CD4-positive, alpha-beta T cell treated with Interleukin-17A for 1 hour (primary cell): ENCODE data around the gene TNC.

ENCODE experiments used
- DNase-seq: peaks from one replicate; pipeline ENCODE4 v3.0.0-alpha.2; 2020

TNC gene

GRCh38 chr9:115043632-115044031, 74.3 kb downstream of the TNC start:
- DNase-seq: no peak

DNA sequence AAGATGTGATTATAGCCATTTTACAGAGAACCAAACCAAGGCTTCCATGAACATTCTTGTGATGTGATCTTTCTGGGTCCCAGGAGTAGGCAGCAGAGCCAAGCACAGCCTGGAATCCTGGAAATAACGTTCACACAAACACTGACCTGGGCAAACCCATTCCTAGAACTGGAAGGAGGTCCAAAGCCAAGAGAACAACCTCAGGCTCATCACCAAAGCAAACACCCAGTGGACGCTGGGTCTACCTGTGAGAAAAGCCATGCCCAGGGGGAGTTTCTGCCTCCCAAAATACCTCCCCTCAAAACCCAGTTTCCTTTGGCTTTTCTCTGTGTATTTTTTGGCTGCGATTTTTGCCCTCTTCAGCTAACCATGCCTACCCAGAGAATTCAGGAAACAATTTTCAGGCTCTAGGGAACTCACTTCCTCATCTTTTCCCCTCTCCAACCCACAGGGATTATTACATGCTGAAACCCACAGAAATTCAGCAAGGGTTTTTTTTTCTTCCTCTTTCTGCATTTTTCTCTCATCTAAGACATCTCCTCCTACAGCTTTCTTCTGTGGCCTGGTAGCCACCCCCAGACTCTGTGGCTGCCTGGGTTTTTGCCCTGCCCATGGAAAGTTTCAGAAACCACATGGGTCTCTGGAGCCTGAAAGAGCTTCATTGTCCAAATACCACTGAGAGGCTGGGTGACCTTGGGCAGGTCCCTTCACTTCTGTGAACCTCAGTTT, 75.0 kb downstream of the TNC start:
- no peak for DNase-seq

DNA sequence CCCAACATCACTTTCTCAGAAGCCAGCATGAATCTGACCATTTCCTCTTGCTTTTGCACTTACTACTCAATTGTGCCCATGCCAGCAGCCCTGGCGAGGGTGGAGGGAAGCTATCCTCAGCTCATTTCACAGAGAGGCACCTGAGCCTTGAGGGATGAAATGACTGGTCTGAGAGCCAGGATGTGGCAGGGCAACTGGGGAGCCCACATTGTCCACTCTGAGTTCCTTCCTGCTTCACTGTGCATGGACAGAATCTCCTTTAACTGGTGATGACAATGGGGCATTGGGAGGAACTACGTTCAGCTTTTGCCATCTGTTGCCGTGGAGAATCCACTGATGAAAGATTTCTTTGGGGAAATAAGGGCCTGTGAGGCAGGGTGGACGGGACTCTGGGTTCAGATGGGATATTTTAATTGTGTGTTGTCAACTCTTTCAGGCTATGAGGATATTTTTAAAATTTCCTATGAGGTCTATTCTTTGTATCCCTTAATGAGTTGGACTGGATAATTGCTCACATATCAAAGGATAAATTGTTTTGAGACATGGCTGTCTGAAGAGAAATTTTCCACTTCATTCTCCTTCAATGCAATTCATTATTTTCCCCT, 78.3 kb downstream of the TNC start:
- DNase-seq: no peak

DNA sequence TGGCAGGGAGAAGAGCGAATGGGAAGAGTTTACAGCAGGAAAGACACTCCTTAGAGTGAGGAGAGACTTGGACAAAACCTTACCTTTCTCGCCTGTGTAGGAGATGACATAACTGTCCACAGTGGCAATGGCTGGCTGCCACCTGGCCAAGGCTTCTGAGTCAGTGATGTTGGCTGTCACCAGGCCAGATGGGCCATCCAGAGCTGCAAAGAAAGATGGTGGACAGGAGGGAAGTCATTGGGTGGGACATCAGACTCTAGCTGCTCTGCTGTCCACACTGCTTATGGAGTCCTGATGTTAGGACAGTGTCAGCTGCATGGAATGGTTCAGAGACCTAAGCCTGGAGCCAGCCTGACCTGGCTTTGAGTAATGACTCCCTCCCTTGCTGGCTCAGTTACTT, 79.8 kb downstream of the TNC start:
- DNase-seq: no peak

DNA sequence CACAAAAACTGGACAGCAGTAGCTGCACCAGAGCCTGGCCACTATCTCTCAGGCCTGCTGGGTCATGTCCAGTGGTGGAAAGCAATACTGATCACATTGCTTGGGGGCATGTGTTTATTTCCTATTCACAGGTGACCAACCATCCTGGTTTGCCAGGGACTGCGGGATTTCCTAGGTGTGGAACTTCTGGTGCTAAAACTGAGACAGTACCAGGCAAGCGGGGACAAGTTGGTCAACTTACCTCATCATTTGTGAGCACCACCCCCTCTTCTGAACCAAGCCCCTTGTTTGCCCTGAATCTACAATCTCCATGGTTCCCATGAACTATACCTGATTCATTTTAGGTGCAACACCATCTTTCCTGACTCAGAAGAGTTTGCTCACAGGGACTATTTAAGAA, 81.3 kb downstream of the TNC start:
- DNase-seq: no peak

- DNase-seq: no peak
These were observed 81.9 kb downstream of the TNC start for GRCh38 chr9:115035841-115036612.

GRCh38 chr9:115034801-115035200, 83.2 kb downstream of the TNC start:
- no peak for DNase-seq

GRCh38 chr9:115033800-115034199, 84.2 kb downstream of the TNC start:
- no peak for DNase-seq

DNA sequence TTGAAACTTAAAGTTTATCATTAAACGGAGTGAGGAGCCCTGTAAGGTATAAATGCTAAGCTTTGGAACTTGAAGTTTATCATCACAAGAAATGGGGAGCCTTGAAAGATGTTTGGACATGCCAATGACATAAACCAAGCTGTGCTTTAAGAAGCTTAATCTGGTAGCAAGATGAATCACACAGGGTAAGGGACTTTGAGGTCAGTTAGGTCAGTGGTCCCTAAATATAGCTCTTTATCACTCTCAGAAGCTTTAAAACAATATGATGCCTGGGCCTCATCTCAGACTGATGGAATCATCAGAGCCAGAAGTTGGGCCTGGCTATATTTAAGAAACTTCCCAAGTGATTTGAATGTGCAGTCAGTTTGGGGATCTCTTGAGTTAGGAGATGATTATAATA, 85.7 kb downstream of the TNC start:
- DNase-seq: no peak

DNA sequence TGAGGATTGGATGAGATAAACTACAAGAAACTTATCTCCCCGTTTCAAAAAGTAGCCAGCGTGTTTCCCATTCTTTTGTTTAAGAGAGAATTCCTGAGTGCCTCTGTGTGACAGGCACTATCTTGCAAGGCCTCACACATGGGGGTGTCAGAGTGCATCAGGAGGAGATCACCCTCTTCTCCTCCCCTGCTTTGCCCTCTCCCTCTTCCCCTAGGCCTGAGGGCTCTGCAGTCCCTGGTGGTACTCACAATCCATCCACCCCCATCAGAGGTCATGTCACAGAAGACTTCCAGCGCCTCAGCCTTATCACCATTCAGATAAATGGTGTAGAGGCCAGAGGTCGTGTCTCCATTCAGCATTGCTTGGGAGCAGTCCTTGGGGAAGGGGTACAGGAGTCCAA, 88.0 kb downstream of the TNC start:
- no peak for DNase-seq

DNA sequence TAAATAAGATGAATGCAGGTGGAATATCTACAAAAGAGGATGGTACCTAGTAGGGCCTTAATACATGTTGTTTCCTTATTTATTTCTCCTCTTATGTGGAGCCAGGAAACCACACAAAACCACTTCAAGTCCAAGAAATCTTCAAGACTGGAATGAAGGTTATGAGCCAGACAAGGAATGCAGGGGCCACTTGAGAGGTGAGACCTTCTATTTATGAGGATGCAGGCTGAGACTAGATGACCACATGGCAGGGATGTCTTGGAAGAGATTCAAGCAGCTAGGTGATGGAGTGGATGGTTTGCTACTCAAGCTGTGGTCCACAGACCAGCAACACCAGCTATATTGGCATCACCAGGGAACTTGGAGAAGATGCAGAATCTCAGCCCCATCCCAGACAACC, 92.2 kb downstream of the TNC start:
- no peak for DNase-seq

- no peak for DNase-seq
These were observed 92.9 kb downstream of the TNC start for GRCh38 chr9:115024925-115025535.

DNA sequence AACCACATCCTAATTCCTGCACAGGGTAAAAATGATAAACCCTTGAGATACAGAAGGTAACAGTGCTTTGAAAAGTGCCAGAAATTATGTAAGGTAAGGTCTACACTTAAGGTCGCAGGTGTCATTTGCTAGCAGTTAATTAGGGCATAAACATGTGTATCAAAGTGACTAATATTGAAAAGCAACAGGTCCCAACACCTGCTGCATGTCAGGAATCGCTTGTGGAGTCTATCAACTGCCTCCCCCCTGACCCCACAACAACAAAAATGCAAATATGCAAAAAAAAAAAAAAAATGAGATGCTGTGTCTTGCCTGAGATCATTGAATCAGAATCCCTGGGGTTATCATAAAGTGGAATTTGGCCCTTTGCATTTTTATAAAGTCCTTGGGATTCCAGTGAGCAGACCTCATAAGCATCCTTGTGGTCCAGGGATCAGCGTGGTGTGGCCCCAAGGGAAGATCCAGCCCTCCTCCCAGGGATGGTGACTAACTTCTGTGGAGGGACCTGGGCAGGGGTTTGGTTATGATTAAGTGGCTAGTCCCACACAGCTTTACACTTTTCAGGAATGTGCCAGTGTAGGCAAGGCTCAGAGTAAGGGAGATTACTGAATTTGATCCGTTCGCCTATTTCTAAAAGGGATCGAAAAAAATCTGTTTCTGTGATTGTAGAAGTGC, 95.1 kb downstream of the TNC start:
- DNase-seq: no peak

- DNase-seq: no peak
These were observed 99.2 kb downstream of the TNC start for GRCh38 chr9:115018547-115019435.

DNA sequence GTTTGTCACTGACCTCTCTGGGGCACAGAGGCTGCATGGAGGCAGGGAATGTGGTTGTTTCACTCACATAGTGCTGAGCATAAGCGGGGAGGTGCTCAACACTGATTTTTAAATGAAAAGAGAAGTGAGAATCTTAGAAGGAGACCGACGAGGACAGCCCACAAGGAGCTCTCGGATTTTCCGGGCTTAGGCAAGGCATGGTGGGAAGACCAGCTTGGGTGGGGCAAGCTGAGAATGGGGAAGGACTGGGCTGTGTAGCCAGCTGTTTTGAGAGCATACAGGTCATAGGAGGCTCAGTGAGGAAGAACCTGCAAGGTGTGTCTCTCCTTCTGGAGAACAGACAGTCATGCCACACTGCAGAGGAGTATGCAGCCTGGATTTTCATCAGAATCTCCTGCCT, 101.6 kb downstream of the TNC start:
- no peak for DNase-seq

- no peak for DNase-seq
These were observed 102.8 kb downstream of the TNC start for GRCh38 chr9:115015018-115015635.

- no peak for DNase-seq
These were observed 103.5 kb downstream of the TNC start for GRCh38 chr9:115014438-115014837.

GRCh38 chr9:115013998-115014397, 104.0 kb downstream of the TNC start:
- peak; percentile 86 for DNase-seq

GRCh38 chr9:115012486-115012885, 105.5 kb downstream of the TNC start:
- DNase-seq: no peak

GRCh38 chr9:115010874-115011273, 107.1 kb downstream of the TNC start:
- no peak for DNase-seq

- no peak for DNase-seq
These were observed 109.3 kb downstream of the TNC start for GRCh38 chr9:115008536-115009270.
